Astrocyte (in vitro differentiated cells and primary cell): ENCODE data around the gene PROSER3.

ENCODE experiments used
- EZH2 ChIP-seq: IDR thresholded peaks from 2 replicates; pipeline ENCODE4 v1.6.1; 2012; ENCODE audit warnings: mild to moderate bottlenecking, low read length, inconsistent platforms; ENCODE audit not compliant: insufficient read depth
- TF ChIP-seq, protein P1 (sequence below): IDR thresholded peaks from 2 replicates; pipeline ENCODE4 v1.5.1; 2011; ENCODE audit warnings: low read depth, mild to moderate bottlenecking, inconsistent platforms, low read length, moderate library complexity; ENCODE audit not compliant: insufficient read depth

GRCh38 chr19:35774274-35775045 lies 16.5 kb downstream of the PROSER3 start:
- TF ChIP-seq, protein P1, sequence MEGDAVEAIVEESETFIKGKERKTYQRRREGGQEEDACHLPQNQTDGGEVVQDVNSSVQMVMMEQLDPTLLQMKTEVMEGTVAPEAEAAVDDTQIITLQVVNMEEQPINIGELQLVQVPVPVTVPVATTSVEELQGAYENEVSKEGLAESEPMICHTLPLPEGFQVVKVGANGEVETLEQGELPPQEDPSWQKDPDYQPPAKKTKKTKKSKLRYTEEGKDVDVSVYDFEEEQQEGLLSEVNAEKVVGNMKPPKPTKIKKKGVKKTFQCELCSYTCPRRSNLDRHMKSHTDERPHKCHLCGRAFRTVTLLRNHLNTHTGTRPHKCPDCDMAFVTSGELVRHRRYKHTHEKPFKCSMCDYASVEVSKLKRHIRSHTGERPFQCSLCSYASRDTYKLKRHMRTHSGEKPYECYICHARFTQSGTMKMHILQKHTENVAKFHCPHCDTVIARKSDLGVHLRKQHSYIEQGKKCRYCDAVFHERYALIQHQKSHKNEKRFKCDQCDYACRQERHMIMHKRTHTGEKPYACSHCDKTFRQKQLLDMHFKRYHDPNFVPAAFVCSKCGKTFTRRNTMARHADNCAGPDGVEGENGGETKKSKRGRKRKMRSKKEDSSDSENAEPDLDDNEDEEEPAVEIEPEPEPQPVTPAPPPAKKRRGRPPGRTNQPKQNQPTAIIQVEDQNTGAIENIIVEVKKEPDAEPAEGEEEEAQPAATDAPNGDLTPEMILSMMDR, result no peak
- TF ChIP-seq EZH2, result no peak
